GM18951 (cell line): ENCODE results near the gene ADAMTS2.

ENCODE experiments used
- POLR2A ChIP-seq: IDR thresholded peaks from 4 replicates; pipeline ENCODE4 v1.6.1; 2011; ENCODE audit warnings: mild to moderate bottlenecking; ENCODE audit not compliant: insufficient read length, insufficient read depth; ENCODE audit errors: extremely low read depth
- in situ Hi-C: fragments of 300-500 bp; cut with MboI; formaldehyde crosslinking; loops from one replicate; pipeline ENCODE4 v1.12.0; 2022; ENCODE audit warnings: low sequenced_read_pairs, mixed read lengths, inconsistent platforms; ENCODE audit not compliant: unreplicated experiment

ADAMTS2 gene

DNA sequence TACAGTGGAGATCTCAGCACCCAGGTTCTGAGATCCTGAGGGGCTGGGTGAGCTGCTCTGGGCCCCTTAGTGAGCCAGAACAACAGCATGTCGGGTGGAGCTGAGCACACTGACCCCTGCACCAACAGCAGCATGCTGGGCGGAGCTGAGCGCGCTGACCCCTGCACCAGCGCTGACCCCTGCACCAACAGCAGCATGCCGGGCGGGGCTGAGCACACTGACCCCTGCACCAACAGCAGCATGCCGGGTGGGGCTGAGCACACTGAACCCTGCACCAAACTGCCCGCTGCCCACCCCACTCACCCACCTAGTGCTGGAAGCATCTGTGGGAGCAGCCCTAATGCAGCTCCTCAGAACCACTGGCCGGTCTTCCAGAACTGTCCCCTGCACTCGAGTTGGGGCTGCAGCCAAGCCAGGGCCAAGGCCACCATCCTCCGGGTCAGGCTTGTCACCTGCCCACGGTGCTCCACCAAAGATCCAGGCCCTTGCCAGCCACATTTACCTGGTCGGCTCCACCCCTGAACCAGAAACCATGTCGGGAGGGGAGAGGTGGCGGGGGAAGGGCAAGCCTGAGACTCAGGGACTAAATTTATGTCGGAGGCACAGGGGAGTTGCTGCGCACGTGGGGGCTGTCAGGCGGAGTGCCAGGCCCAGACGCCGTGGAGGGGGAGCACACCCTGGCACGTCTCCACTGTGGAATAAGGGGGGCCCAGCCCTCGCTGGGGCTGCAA lies 80.3 kb downstream of the ADAMTS2 start:
- TF ChIP-seq POLR2A, result no peak
- in situ Hi-C loops, result no loop called here

DNA sequence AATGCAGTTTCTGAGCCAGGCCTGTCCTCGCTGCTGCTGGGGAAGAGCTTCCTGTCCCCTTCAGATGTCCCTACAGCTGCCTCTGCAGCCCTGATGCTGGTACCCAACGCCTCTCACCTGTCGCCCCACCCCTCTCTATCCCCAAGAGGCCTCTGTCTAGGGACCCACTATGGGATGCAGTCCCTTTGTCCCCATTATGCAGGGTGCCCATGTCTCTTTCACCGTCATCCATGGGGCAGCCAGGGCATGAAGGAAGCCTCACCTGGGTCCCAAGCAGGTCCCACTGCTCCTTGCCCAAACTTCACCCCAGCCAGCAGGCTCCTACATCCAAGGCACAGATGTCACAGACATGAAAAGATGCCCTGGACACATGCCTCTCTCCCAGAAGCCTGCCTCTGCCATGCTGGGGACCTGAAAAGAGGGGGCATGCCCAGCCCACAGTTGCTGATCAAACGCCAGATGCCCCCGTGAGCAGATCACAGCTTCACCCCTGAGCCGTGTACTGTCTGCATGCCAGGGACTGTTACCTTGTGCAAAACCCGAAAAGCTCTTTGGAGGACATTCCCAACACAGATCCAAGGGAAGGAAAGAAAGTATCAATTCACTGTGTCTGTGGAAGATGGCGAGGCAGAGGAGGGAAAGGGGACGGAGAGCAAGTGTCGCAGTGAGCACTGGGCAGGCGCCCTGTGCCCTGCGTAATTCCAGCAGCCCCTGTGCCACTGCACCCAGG lies 81.0 kb downstream of the ADAMTS2 start:
- in situ Hi-C loops, result no loop called here
- TF ChIP-seq POLR2A, result no peak

DNA sequence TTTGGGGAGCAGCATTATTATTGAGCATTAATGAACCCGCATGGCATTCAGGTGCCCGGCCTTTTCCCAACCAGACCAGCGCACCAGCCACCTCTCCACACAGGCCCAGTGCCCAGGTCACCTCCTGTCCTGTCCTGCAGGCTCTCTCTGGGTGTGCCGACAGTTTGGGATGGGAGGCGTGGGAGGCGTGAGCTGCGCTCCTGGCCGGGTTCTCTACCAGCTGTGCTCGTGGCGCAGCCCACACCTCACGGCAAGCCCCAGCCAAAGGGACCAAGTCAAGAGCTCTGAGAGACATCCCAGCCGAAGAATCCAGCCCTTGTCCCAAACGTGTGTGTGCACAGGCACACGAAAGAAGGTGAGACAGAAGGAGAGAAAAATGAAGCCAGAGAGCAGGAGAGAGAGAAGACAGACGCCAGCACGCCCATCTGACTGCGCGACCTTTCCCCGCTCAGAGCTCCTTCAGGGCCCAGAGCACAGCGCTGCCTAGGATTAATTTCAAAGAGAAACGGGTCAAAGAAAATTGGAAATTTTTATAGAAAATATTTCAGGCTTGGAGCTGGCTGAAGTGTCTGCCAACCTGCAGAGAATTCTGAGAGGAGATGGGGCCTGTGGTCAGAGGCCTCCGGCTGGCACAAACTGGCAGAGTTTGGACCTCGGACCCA lies 81.7 kb downstream of the ADAMTS2 start:
- no peak for TF ChIP-seq POLR2A
- in situ Hi-C loops, result no loop called here

DNA sequence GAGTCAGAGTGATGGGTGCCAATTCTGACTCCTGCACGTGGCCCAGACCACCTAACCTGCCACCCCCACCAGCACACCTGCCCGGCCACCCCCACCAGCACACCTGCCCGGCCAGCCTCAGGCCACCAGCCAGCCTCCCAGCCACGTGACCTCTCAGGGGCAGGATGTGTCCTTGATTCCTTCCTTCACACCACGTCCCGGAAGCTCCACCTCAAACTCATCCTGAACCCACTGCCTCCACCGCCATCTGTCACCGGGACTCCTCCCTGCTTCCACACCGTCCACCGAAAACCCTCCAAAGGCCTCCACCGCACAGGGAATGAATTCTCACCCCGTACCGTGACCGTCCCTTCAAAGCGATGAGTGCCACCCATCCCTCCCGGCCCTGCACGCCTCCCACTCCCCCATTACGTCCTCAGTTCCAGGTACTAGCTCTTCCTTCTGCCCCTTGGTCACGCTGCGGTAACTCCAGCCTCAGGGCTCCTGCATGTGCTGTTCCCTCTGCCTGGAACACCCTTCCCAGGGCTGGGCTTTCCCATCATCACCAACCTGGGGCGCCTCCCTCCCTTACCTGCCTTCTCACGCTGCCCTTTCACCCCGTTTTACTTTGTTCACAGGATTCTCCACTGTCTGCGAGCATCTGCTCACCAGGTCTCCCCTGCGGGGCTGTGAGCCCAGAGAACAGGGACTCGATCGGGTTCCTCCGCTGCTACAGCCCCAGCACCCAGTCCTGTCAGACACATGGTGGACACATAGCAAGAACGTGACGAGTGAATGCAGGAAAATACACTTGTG lies 82.9 kb downstream of the ADAMTS2 start:
- TF ChIP-seq POLR2A, result no peak
- in situ Hi-C loops, result no loop called here

DNA sequence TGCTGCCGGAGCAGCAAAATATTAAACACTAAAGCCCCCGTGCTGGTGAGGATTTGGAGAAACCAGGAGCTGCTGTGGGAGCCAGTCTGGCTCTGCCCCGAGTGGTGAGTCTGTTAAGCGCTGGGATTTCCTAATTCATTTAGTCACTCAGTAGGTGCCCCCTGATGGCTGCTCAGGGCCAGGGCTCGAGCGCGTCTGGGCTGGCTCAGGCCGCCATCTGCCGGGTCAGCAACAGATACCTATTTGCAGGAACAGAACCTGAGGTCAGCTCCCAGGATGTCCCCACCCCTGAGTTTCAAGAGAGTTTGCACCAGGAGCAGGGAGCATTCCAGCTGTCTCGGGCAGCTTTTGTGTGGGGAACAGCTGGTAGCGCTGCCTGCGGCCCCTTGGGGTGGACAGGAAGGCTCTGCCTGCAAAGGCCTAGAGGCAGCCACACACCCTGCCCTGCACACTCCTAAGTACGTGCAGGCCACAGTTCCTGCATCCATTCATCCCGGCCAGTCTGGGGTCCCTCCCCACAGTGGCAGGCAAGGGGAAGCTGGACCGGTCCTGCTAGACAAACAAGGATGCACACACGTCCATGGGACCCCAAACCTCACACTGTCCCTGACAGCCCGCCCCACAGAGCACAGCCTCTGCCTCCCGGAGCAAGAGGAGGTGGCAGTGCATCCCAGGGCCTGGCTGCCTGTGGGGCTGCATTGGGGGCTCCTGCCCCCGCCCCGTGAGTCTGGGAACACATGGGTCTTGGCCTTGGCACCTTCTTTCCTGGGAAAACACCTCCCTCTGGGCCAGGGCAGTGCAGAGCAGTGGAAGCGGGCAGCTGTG lies 83.7 kb downstream of the ADAMTS2 start:
- in situ Hi-C loops, result no loop called here
- TF ChIP-seq POLR2A, result no peak

DNA sequence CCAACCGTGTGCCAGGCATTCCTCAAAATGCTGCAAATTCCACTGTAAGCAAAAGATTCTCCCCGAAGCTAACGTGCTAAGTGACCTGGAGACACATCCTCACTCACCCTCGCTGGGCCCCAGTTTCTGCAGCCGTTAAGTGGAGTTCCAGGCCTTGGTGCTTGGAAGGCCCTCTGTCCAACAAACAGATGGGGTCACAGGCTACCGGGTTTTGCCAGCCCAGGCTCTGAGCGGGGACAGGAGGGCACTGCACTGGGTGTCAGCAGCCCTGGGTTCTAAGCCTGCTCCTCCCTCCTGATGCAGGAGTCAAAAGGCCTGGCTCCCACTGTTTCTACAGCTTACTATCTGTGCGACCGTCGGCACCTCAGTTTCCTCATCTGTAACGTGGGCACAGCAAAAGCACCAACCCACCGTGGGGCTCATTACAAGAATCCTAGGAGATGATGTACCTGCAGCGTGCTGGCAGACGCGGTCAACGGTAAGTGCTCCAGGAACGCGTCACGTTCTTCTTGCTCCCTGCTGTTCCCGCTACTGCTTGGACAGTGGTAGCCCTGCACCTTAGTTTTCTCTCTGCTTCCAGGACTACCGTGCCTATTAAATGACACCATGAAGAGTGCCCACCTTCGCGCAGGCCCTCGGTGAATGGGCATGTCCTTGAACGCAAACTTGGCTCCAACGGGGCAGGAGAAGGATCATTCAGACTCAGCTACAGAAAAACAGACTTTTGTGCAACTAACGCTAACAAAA lies 84.8 kb downstream of the ADAMTS2 start:
- no peak for TF ChIP-seq POLR2A
- in situ Hi-C loops, result no loop called here

DNA sequence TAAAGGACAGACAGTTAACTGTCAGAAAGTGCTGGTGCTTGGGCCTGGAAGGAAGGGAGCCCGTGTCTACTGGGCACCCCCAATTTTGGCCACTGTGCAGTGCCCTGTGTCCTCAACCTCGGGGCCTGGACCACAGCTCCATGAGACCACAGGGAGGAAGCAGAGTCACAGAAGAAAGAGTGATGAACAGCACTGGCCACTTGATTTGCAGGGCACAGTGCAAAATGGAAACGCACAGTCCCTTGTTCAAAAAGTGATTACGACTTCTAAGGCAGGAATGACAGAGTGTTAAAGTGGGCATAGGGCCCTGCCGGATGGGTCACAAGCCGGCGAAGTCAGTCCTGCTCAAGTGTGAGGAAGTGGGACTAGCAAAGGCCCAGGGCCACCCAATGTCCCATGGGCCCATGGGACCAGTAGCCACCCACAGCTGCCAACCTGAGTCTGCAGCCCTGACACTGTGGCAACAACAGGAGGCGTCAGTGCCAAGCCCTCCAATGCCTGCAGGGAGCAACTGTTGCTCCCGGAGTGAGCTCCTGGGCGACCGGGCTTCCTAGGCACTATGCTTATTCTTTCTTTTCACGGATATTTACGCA lies 85.4 kb downstream of the ADAMTS2 start:
- no peak for TF ChIP-seq POLR2A
- in situ Hi-C loops, result no loop called here

DNA sequence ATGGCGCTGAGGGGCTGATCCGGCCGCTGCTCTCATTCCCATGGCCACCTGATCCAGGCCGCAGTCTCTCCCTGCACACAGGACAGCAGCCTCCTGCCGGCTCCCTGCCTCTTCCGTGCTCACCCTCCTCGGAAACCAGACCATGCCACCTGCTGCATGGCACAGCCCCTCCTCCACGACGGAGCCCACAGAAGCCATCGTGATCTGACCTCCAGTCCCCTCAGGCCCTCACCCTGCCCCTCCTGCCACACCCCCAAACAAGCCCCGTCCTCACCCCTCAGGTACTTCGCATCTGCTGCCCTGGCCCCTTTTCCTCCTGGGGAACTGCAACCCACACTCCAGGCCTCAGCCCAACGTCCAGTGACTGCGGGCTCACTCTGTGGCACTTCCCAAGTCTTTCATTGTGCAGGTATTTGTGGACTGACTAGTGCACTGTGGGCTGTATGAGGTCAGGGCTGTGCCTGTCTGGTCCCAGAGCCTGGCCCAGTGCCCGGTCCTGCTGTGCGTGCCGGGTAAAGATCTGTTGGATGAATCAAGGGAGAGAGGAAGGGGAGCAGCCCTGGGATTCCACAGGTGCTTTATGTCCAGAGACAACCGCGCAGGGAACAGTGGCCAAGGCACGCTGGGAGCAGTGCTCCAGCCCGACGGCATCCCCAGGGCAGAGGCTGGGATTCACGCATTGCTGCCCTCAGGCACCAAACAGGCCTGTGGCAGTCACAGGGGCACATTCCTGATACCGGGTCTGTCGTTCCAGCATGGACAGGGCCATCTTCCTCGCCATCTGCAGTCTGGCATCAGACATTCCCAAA lies 86.1 kb downstream of the ADAMTS2 start:
- in situ Hi-C loops, result no loop called here
- TF ChIP-seq POLR2A, result no peak

DNA sequence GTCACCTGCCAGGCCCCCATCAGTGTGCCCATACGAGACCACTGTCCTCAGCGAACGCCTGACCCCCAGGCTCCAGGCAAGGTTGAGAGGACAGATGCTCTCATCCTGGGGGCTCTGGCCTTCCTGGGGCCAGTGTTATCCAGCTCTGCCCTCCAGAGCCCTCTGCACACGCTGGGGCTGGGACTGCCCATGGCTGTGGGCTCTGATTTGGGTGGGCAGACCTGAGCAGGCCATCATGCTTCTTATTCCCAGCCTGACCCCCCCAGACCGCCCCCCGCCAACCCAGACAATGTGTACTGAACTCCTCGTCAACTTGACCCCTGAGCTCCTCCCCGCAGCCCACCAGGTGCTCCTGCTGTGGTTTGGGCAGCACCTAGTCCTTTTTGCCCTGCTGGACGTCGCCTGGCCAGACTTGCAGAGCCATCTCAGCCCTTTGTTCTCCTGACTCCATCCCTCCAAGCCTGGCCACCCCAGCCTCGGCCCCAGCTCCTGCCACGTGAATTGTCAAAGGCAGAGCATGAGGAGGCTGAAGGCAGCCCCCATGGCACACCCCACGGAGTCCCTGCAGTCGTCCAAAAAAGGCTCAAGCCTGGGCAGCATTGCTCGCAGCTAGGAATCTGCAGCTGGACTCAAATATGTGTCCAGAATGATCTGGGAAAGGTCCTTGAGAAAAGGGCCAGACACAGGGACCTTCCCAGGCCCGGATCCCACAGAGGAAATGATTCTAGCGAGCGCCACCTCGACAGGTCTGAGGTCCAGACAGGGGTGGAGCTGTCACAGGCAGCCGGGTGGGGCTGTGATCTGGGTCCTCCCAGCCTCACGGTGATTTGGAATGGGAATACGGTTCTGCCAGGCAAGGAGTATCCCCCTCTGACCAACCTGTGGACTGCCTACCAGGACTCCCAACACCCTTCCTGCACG lies 87.0 kb downstream of the ADAMTS2 start:
- in situ Hi-C loops, result no loop called here
- TF ChIP-seq POLR2A, result no peak

DNA sequence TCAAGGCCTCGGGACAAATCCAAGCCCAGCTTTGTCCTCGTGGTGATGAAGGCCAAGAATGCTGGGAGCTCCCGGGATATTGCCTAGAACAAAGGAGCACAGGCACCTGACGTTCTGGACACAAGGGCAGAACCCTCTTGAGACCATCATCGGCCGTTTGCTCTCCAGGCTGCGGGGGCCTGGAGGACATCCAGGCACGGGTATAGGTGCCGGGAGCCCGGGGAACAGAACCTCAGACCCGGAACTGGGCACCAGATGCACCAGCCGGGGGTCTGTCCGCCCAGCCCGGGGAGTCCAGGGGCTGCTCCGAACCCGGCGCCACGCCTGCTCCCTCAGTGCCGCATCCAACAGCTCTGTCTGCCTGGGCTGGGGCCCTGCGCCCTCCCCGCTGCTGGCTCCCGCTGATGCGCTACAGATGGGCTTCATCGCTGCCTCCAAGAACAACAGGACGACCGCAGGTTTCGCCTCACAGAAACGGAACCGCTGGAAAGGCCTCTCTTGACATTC lies 88.0 kb downstream of the ADAMTS2 start:
- no peak for TF ChIP-seq POLR2A
- in situ Hi-C loops, result no loop called here
